ENCODE measurements around the gene OVCA2. TPM values are rescaled to one million over a fixed set of nuclear protein-coding genes. Genes with fewer than 3 reads are reported as not detected.
A peak's percentile ranks its signal among the peaks of the same experiment; 100 is the strongest.

The OVCA2 gene
- total RNA-seq, 1 experiment from 2014 or later = 27.3 TPM

GRCh38 chr17:2054262-2054511, 12.4 kb downstream of the OVCA2 start:
- H3K4me1 ChIP-seq (ENCODE audit: control insufficient read depth in 1 of 2, insufficient read depth in 2 of 2, low read length in 2 of 2) = peaks cover 3 to 30% of the 10 kb centered on the region in 2 experiments
- H3K9me3 ChIP-seq (ENCODE audit: control insufficient read depth in 1 of 2, insufficient read depth in 1 of 2, low read depth in 1 of 2, low read length in 2 of 2) = no peaks in the 10 kb centered on the region
- DNase-seq (ENCODE audit: low read depth, low spot score) = no peak
- ChIA-PET RAD21 (ENCODE audit: low non-redundant PET in 1 of 2, low total read pairs in 2 of 2, uncharacterized antibody in 2 of 2, unreplicated experiment in 2 of 2) (interaction anchor here (0.5 to 1.0 kb wide), 3 partner anchors 74 to 191 kb away, joined by 3 to 8 read pairs (median 5); no protein-coding TSS in a partner anchor), CTCF (interaction anchor here (0.6 to 8.0 kb wide), 10 partner anchors 10 to 362 kb away, joined by 3 to 200 read pairs (median 3); no protein-coding TSS in a partner anchor), POLR2A (interaction anchor here (1.1 kb wide), 1 partner anchor 191 kb away, joined by 3 read pairs; no protein-coding TSS in a partner anchor)
- no peak overlapping the region for H3K4me2 ChIP-seq (ENCODE audit: low read length)
- no peak for TF ChIP-seq ZFX (IDR thresholded peaks at IDR 0.05)
- TF ChIP-seq ELF1 (IDR thresholded peaks at IDR 0.05; ENCODE audit: borderline replicate concordance, low read depth) = no peak
- TF ChIP-seq MAX (IDR thresholded peaks at IDR 0.05) = no peak
- TF ChIP-seq EGR1 (IDR thresholded peaks at IDR 0.05; ENCODE audit: low read depth) = no peak
- no peak for TF ChIP-seq JUND (IDR thresholded peaks at IDR 0.05)
- TF ChIP-seq SIN3A (IDR thresholded peaks at IDR 0.05; ENCODE audit: low read depth) = no peak
- no peak for TF ChIP-seq ZNF274 (IDR thresholded peaks at IDR 0.05; ENCODE audit: low read depth, low read length)
- no peak for TF ChIP-seq POLR2AphosphoS5 (IDR thresholded peaks at IDR 0.05; ENCODE audit: low read depth, low read length)
- no peak overlapping the region for H3K9ac ChIP-seq (ENCODE audit: low read length)
- ATAC-seq = no peak
- no TSS peak for BruUV-seq (replicated peaks)
- no peak overlapping the region for H3K27ac ChIP-seq (ENCODE audit: low read depth, low read length)
- no peaks in the 10 kb centered on the region for H3K79me2 ChIP-seq (ENCODE audit: insufficient read depth, low read length)
- H3K27me3 ChIP-seq (ENCODE audit: insufficient read depth, low read length) = no peaks in the 10 kb centered on the region
- no peak overlapping the region for H3K4me3 ChIP-seq (replicated peaks in 1 of 2; ENCODE audit: low read depth in 1 of 2, low read length in 2 of 2)
- no peak overlapping the region for H2AFZ ChIP-seq (ENCODE audit: low read depth, low read length, poor library complexity, severe bottlenecking)
- H3K9me2 ChIP-seq (ENCODE audit: insufficient read depth) = no peaks in the 10 kb centered on the region
- H3K36me3 ChIP-seq (ENCODE audit: control insufficient read depth in 1 of 2, insufficient read depth in 2 of 2, low read length in 2 of 2) = no peaks in the 10 kb centered on the region
- intact Hi-C loops (cut with micrococcal nuclease) = no loop called here
- no peaks in the 10 kb centered on the region for H4K20me1 ChIP-seq (ENCODE audit: insufficient read depth)

- no peak within 1 kb of the TSS for H3K9ac ChIP-seq (ENCODE audit: low read length)
- H3K27ac ChIP-seq (ENCODE audit: low read depth, low read length) = no peak within 1 kb of the TSS
- peak within 1 kb of the TSS; percentile 36; the same call in 1 of the 2 replicates for H3K4me2 ChIP-seq (ENCODE audit: low read length)
- peak; percentile 62 for ATAC-seq
- H2AFZ ChIP-seq (ENCODE audit: low read depth, low read length, poor library complexity, severe bottlenecking) = no peak within 1 kb of the TSS
- intact Hi-C loops (cut with micrococcal nuclease) = no loop called here
- RAD21 ChIA-PET (ENCODE audit: low non-redundant PET in 1 of 2, low total read pairs in 2 of 2, uncharacterized antibody in 2 of 2, unreplicated experiment in 2 of 2) = interaction anchor here (0.5 to 1.0 kb wide), 3 partner anchors 73 to 190 kb away, joined by 3 to 8 read pairs (median 5); no protein-coding TSS in a partner anchor
- no TSS peak for BruUV-seq (replicated peaks)
- no peaks in the 10 kb centered on the region for H3K79me2 ChIP-seq (ENCODE audit: insufficient read depth, low read length)
- no peak within 1 kb of the TSS for H3K4me3 ChIP-seq (replicated peaks in 1 of 2; ENCODE audit: low read depth in 1 of 2, low read length in 2 of 2)
- no peaks in the 10 kb centered on the region for H3K27me3 ChIP-seq (ENCODE audit: insufficient read depth, low read length)
- peaks cover 2 to 25% of the 10 kb centered on the region in 2 experiments; a peak in 2 of 4 replicates for H3K4me1 ChIP-seq (ENCODE audit: control insufficient read depth in 1 of 2, insufficient read depth in 2 of 2, low read length in 2 of 2)
- DNase-seq (ENCODE audit: low read depth, low spot score) = no peak
- POLR2A ChIA-PET = interaction anchor here (1.1 kb wide), 1 partner anchor 190 kb away, joined by 3 read pairs; no protein-coding TSS in a partner anchor
- H3K9me2 ChIP-seq (ENCODE audit: insufficient read depth) = no peaks in the 10 kb centered on the region
- no peaks in the 10 kb centered on the region for H3K36me3 ChIP-seq (ENCODE audit: control insufficient read depth in 1 of 2, insufficient read depth in 2 of 2, low read length in 2 of 2)
- H3K9me3 ChIP-seq (ENCODE audit: control insufficient read depth in 1 of 2, insufficient read depth in 1 of 2, low read depth in 1 of 2, low read length in 2 of 2) = no peaks in the 10 kb centered on the region
- CTCF ChIA-PET = interaction anchor here (0.6 to 8.0 kb wide), 10 partner anchors 10 to 362 kb away, joined by 3 to 200 read pairs (median 3); no protein-coding TSS in a partner anchor
- H4K20me1 ChIP-seq (ENCODE audit: insufficient read depth) = no peaks in the 10 kb centered on the region
- TF ChIP-seq EZH2 (IDR thresholded peaks at IDR 0.05) (no peak), EGR1 (IDR thresholded peaks at IDR 0.05; ENCODE audit: low read depth) (no peak), CTCF (IDR thresholded peaks at IDR 0.05 in 2 of 3, conservative IDR thresholded peaks at IDR 0.05 in 1 of 3; ENCODE audit: borderline replicate concordance in 1 of 3, insufficient read depth in 1 of 3, low read depth in 2 of 3, low read length in 2 of 3) (peak; percentile 61 to 84 (median 78)), RAD21 (IDR thresholded peaks at IDR 0.05; ENCODE audit: low read depth) (peak; percentile 85)
Measured at GRCh38 chr17:2054512-2055291, 12.9 kb downstream of the OVCA2 start, which contains the start of gene HIC1. Gene HIC1, plus strand, starts transcription at chr17:2055103. Its CDS starts 1,588 bp downstream, at chr17:2056691.

All from HCT116 (cell line).